Smooth muscle cell (in vitro differentiated cells): Measurements from ENCODE around the gene ARL3. TPM values are rescaled to one million over a fixed set of nuclear protein-coding genes. Genes with fewer than 3 reads are reported as not detected.

Source experiments
- DNase-seq: peaks from one replicate; lab custom pipeline; 2025; ENCODE audit not compliant: unreplicated experiment; lab: John Stamatoyannopoulos, UW
- H2AFZ ChIP-seq: fragments of 200-600 bp; sonication (generic); 2 replicates; pipeline ENCODE4 v1.6.0; 2016; ENCODE audit warnings: antibody characterized with exemption, low read depth, mild to moderate bottlenecking
- H3F3A ChIP-seq: fragments of 200-600 bp; sonication (generic); 2 replicates; pipeline ENCODE4 v1.6.0; 2017; ENCODE audit warnings: antibody characterized with exemption, low read depth
- H3K27ac ChIP-seq: fragments of 200-600 bp; sonication (generic); 2 replicates; pipeline ENCODE4 v1.5.1; 2016; ENCODE audit warnings: low read depth, mild to moderate bottlenecking
- H3K27me3 ChIP-seq: fragments of 200-600 bp; sonication (generic); 2 replicates; pipeline ENCODE4 v1.6.1; 2016; ENCODE audit warnings: low read depth, mild to moderate bottlenecking
- H3K36me3 ChIP-seq: fragments of 200-600 bp; sonication (generic); 2 replicates; pipeline ENCODE4 v1.5.1; 2016; ENCODE audit warnings: low read depth
- H3K4me1 ChIP-seq: fragments of 200-600 bp; sonication (generic); 2 replicates; pipeline ENCODE4 v1.5.1; 2016; ENCODE audit warnings: low read depth
- H3K4me2 ChIP-seq: fragments of 200-600 bp; sonication (generic); 2 replicates; pipeline ENCODE4 v1.6.0; 2016; ENCODE audit warnings: mild to moderate bottlenecking
- H3K4me3 ChIP-seq: fragments of 200-600 bp; sonication (generic); 2 replicates; pipeline ENCODE4 v1.5.1; 2016; ENCODE audit warnings: mild to moderate bottlenecking
- H3K79me2 ChIP-seq: fragments of 200-600 bp; sonication (generic); 2 replicates; pipeline ENCODE4 v1.6.0; 2016; ENCODE audit warnings: low read depth, mild to moderate bottlenecking
- H3K9ac ChIP-seq: fragments of 200-600 bp; sonication (generic); 2 replicates; pipeline ENCODE4 v1.6.0; 2016; ENCODE audit warnings: low read depth
- H3K9me3 ChIP-seq: fragments of 200-600 bp; sonication (generic); replicated peaks from 2 replicates; pipeline ENCODE4 v1.5.1; 2016; ENCODE audit warnings: low read depth
- H4K20me1 ChIP-seq: fragments of 200-600 bp; sonication (generic); 2 replicates; pipeline ENCODE4 v1.6.0; 2016; ENCODE audit warnings: low read depth
- CTCF ChIP-seq: fragments of 200-600 bp; sonication (generic); IDR thresholded peaks from 2 replicates; pipeline ENCODE4 v1.5.1; 2017; ENCODE audit warnings: borderline replicate concordance, mild to moderate bottlenecking, antibody characterized with exemption; ENCODE audit not compliant: insufficient read depth, poor library complexity, severe bottlenecking
- WGBS: methylation state at CpG from one replicate; pipeline ENCODE4 v1.1.7; 2016; ENCODE audit warnings: low lambda C conversion rate; 5-methylcytosine and 5-hydroxymethylcytosine counted together
- polyA plus RNA-seq: library from polyadenylated mRNA; unstranded; fragments of >200 nt; fragmentation: Nextera tagmentation; extraction: Ambion mirVana; gene quantifications from 2 replicates; pipeline ENCODE4 v1.2.1, GENCODE V29; 2016
- total RNA-seq: library from RNA; depleted of rRNA; stranded (reverse); fragments of >200 nt; gene quantifications from 2 replicates; pipeline ENCODE4 v1.2.3, GENCODE V29; 2014

ARL3 gene
- total and polyA plus RNA-seq, 2 experiments from 2014 or later = 12.7 to 30.2 TPM

- WGBS = 92% methylated on average over 4 of the region's 4 CpGs
- H3K9me3 ChIP-seq = no peaks in the 10 kb centered on the region
These were observed 9.8 kb upstream of the ARL3 start for GRCh38 chr10:102723989-102724388.

GRCh38 chr10:102721954-102722353, 7.8 kb upstream of the ARL3 start:
- DNase-seq = no peak
- H3K4me3 ChIP-seq = no peak overlapping the region
- peaks cover 15% of the 10 kb centered on the region for H3K4me1 ChIP-seq
- H4K20me1 ChIP-seq = no peaks in the 10 kb centered on the region
- no peak for TF ChIP-seq CTCF
- H3K27ac ChIP-seq = no peak overlapping the region
- H3K9me3 ChIP-seq = no peaks in the 10 kb centered on the region
- H3F3A ChIP-seq = peaks cover 3% of the 10 kb centered on the region
- H3K9ac ChIP-seq = no peak overlapping the region
- H3K4me2 ChIP-seq = no peak overlapping the region
- peaks cover 33% of the 10 kb centered on the region for H3K79me2 ChIP-seq
- WGBS = 83% methylated on average over 4 of the region's 4 CpGs
- H3K27me3 ChIP-seq = no peaks in the 10 kb centered on the region
- H2AFZ ChIP-seq = no peak overlapping the region
- H3K36me3 ChIP-seq = no peaks in the 10 kb centered on the region

More at GRCh38 chr10:102723989-102724388, 9.8 kb upstream of the ARL3 start:
- Histone ChIP-seq H3K4me3 (no peak overlapping the region), H4K20me1 (no peaks in the 10 kb centered on the region), H3K79me2 (peaks cover 33% of the 10 kb centered on the region), H3K36me3 (no peaks in the 10 kb centered on the region), H3K4me1 (no peaks in the 10 kb centered on the region), H3K27ac (no peak overlapping the region), H2AFZ (no peak overlapping the region), H3K4me2 (no peak overlapping the region), H3F3A (peaks cover 3% of the 10 kb centered on the region), H3K27me3 (no peaks in the 10 kb centered on the region), H3K9ac (no peak overlapping the region)
- DNase-seq = no peak
- TF ChIP-seq CTCF = no peak

GRCh38 chr10:102720775-102721301, 6.6 kb upstream of the ARL3 start:
- H3K4me3 ChIP-seq = no peak overlapping the region
- no peak for DNase-seq
- peaks cover 15% of the 10 kb centered on the region for H3K4me1 ChIP-seq
- H3K9me3 ChIP-seq = no peaks in the 10 kb centered on the region
- H3F3A ChIP-seq = peaks cover 3% of the 10 kb centered on the region
- no peaks in the 10 kb centered on the region for H3K27me3 ChIP-seq
- over 99% methylated on average over 6 of the region's 6 CpGs for WGBS
- H3K79me2 ChIP-seq = peaks cover 36% of the 10 kb centered on the region
- H3K36me3 ChIP-seq = no peaks in the 10 kb centered on the region
- H4K20me1 ChIP-seq = no peaks in the 10 kb centered on the region
- H3K4me2 ChIP-seq = no peak overlapping the region
- H3K27ac ChIP-seq = no peak overlapping the region
- no peak for TF ChIP-seq CTCF
- no peak overlapping the region for H3K9ac ChIP-seq
- no peak overlapping the region for H2AFZ ChIP-seq

- WGBS = 94% methylated on average over 3 of the region's 3 CpGs
These were observed 6.1 kb upstream of the ARL3 start for GRCh38 chr10:102720337-102720736.

More at GRCh38 chr10:102720337-102720736, 6.1 kb upstream of the ARL3 start:
- H3F3A ChIP-seq = peaks cover 3% of the 10 kb centered on the region
- no peak overlapping the region for H2AFZ ChIP-seq
- no peak overlapping the region for H3K27ac ChIP-seq
- no peaks in the 10 kb centered on the region for H4K20me1 ChIP-seq
- no peaks in the 10 kb centered on the region for H3K27me3 ChIP-seq
- H3K4me1 ChIP-seq = peaks cover 15% of the 10 kb centered on the region
- no peak for DNase-seq
- peaks cover 36% of the 10 kb centered on the region for H3K79me2 ChIP-seq
- TF ChIP-seq CTCF = no peak
- no peak overlapping the region for H3K4me3 ChIP-seq
- no peaks in the 10 kb centered on the region for H3K36me3 ChIP-seq
- H3K9me3 ChIP-seq = no peaks in the 10 kb centered on the region
- H3K4me2 ChIP-seq = no peak overlapping the region
- H3K9ac ChIP-seq = no peak overlapping the region
